Astrocyte (in vitro differentiated cells and primary cell): Measurements from ENCODE around the gene FLYWCH1. TPM values are rescaled to one million over a fixed set of nuclear protein-coding genes. Genes with fewer than 3 reads are reported as not detected.

Source experiments
- DNase-seq: peaks from one replicate; pipeline ENCODE4 v3.0.0-alpha.2; 2010; ENCODE audit warnings: low read depth
- FAIRE-seq: peaks from 2 replicates; lab custom pipeline; 2011; peaks lifted over from hg19 to GRCh38; lab: Jason Lieb, UNC
- H2AFZ ChIP-seq: 2 replicates; pipeline ENCODE4 v1.6.0; 2012; ENCODE audit warnings: low read depth, low read length, inconsistent platforms
- H3K27ac ChIP-seq: 2 replicates; pipeline ENCODE4 v1.5.1; 2011; ENCODE audit warnings: low read depth, low read length, inconsistent platforms
- H3K27me3 ChIP-seq: 2 replicates; pipeline ENCODE4 v1.6.0; 2011; ENCODE audit warnings: low read length, inconsistent platforms; ENCODE audit not compliant: insufficient read depth
- H3K36me3 ChIP-seq: 2 replicates; pipeline ENCODE4 v1.5.1; 2011; ENCODE audit warnings: low read length, inconsistent platforms; ENCODE audit not compliant: insufficient read depth
- H3K4me1 ChIP-seq: 2 replicates; pipeline ENCODE4 v1.5.1; 2011; ENCODE audit warnings: low read length, inconsistent platforms; ENCODE audit not compliant: insufficient read depth
- H3K4me2 ChIP-seq: 2 replicates; pipeline ENCODE4 v1.6.0; 2012; ENCODE audit warnings: low read length, inconsistent platforms
- H3K4me3 ChIP-seq: 2 replicates; pipeline ENCODE4 v1.5.1; 2011; ENCODE audit warnings: low read depth, mild to moderate bottlenecking, low read length, inconsistent platforms; ENCODE audit not compliant: insufficient read depth
- H3K79me2 ChIP-seq: 2 replicates; pipeline ENCODE4 v1.6.0; 2012; ENCODE audit warnings: mild to moderate bottlenecking, low read length, inconsistent platforms; ENCODE audit not compliant: insufficient read depth
- H3K9ac ChIP-seq: 2 replicates; pipeline ENCODE4 v1.6.0; 2012; ENCODE audit warnings: mild to moderate bottlenecking, low read length, inconsistent platforms
- H3K9me3 ChIP-seq: 2 replicates; pipeline ENCODE4 v1.5.1; 2012; ENCODE audit warnings: low read depth, mild to moderate bottlenecking, low read length, inconsistent platforms; ENCODE audit not compliant: insufficient read depth
- H4K20me1 ChIP-seq: 2 replicates; pipeline ENCODE4 v1.6.0; 2012; ENCODE audit warnings: low read length, inconsistent platforms; ENCODE audit not compliant: insufficient read depth
- H3K27ac Mint-ChIP-seq: one replicate; pipeline ENCODE4 v1.8.0; 2021; ENCODE audit warnings: mild to moderate bottlenecking, mixed read lengths; ENCODE audit not compliant: unreplicated experiment
- H3K27me3 Mint-ChIP-seq: one replicate; pipeline ENCODE4 v1.8.0; 2021; ENCODE audit warnings: low read depth, mixed read lengths; ENCODE audit not compliant: unreplicated experiment
- H3K36me3 Mint-ChIP-seq: one replicate; pipeline ENCODE4 v1.8.0; 2021; ENCODE audit warnings: low read depth, mixed read lengths; ENCODE audit not compliant: unreplicated experiment
- H3K4me1 Mint-ChIP-seq: one replicate; pipeline ENCODE4 v1.8.0; 2021; ENCODE audit warnings: low read depth, mixed read lengths; ENCODE audit not compliant: unreplicated experiment
- H3K4me3 Mint-ChIP-seq: one replicate; pipeline ENCODE4 v1.8.0; 2021; ENCODE audit warnings: mild to moderate bottlenecking, moderate library complexity, mixed read lengths; ENCODE audit not compliant: unreplicated experiment
- H3K9me3 Mint-ChIP-seq: one replicate; pipeline ENCODE4 v1.8.0; 2021; ENCODE audit warnings: mild to moderate bottlenecking, mixed read lengths; ENCODE audit not compliant: unreplicated experiment
- EZH2 ChIP-seq: IDR thresholded peaks from 2 replicates; pipeline ENCODE4 v1.6.1; 2012; ENCODE audit warnings: mild to moderate bottlenecking, low read length, inconsistent platforms; ENCODE audit not compliant: insufficient read depth
- total RNA-seq: library from RNA; stranded (reverse); gene quantifications from 2 replicates; pipeline ENCODE4 v1.2.1, GENCODE V29; 2021
- TF ChIP-seq, protein P1 (sequence below): IDR thresholded peaks from 2 replicates; pipeline ENCODE4 v1.5.1; 2011; ENCODE audit warnings: low read depth, mild to moderate bottlenecking, inconsistent platforms, low read length, moderate library complexity; ENCODE audit not compliant: insufficient read depth

FLYWCH1 gene
- total RNA-seq, 1 donor from 2014 or later, result 58.9 TPM

- Histone ChIP-seq H3K36me3 (no peaks in the 10 kb centered on the region), H3K79me2 (peaks cover 5% of the 10 kb centered on the region), H2AFZ (no peak overlapping the region), H4K20me1 (peaks cover 12% of the 10 kb centered on the region), H3K27me3 (no peaks in the 10 kb centered on the region), H3K9me3 (no peaks in the 10 kb centered on the region), H3K4me3 (no peak overlapping the region), H3K9ac (no peak overlapping the region), H3K27ac (no peak overlapping the region), H3K4me2 (no peak overlapping the region), H3K4me1 (peaks cover 13% of the 10 kb centered on the region)
- FAIRE-seq (no peak), DNase-seq (no peak)
- Mint-ChIP-seq H3K4me1 (peaks cover 16% of the 10 kb centered on the region), H3K4me3 (no peak overlapping the region), H3K27me3 (no peaks in the 10 kb centered on the region), H3K27ac (peak overlapping the region; percentile 91), H3K9me3 (no peaks in the 10 kb centered on the region), H3K36me3 (peaks cover 9% of the 10 kb centered on the region)
- TF ChIP-seq, protein P1, sequence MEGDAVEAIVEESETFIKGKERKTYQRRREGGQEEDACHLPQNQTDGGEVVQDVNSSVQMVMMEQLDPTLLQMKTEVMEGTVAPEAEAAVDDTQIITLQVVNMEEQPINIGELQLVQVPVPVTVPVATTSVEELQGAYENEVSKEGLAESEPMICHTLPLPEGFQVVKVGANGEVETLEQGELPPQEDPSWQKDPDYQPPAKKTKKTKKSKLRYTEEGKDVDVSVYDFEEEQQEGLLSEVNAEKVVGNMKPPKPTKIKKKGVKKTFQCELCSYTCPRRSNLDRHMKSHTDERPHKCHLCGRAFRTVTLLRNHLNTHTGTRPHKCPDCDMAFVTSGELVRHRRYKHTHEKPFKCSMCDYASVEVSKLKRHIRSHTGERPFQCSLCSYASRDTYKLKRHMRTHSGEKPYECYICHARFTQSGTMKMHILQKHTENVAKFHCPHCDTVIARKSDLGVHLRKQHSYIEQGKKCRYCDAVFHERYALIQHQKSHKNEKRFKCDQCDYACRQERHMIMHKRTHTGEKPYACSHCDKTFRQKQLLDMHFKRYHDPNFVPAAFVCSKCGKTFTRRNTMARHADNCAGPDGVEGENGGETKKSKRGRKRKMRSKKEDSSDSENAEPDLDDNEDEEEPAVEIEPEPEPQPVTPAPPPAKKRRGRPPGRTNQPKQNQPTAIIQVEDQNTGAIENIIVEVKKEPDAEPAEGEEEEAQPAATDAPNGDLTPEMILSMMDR, result no peak
- no peak for TF ChIP-seq EZH2
These were observed 15.2 kb upstream of the FLYWCH1 start for GRCh38 chr16:2896480-2897010.

DNA sequence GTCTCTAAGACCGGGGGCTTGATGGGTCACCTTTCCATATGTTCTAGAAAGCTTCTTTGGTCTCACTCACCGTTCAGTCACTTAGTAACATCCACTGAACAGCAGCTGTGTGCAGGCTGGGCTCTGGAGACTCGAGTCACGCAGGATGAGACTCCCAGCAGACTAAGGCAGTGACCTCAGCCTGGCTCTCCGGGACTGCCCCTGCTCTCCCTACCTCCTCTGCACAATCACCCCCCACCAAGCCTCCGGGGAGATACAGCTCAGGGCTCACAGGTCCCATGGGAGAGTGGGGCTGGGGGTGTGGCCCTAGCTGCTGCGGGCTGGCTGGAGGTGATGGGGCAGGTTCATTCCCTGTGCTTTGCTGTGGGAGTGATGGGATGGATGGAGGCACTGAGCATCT is 14.6 kb upstream of the FLYWCH1 start:
- Histone ChIP-seq H3K4me3 (no peak overlapping the region), H3K9ac (no peak overlapping the region), H3K27me3 (no peaks in the 10 kb centered on the region), H3K4me1 (peaks cover 13% of the 10 kb centered on the region), H3K79me2 (peaks cover 5% of the 10 kb centered on the region), H3K4me2 (no peak overlapping the region), H3K9me3 (no peaks in the 10 kb centered on the region), H2AFZ (no peak overlapping the region), H3K36me3 (no peaks in the 10 kb centered on the region), H3K27ac (no peak overlapping the region), H4K20me1 (peaks cover 12% of the 10 kb centered on the region)
- Mint-ChIP-seq H3K27ac (peak overlapping the region; percentile 91), H3K4me1 (peaks cover 16% of the 10 kb centered on the region), H3K9me3 (no peaks in the 10 kb centered on the region), H3K27me3 (no peaks in the 10 kb centered on the region), H3K36me3 (peaks cover 9% of the 10 kb centered on the region), H3K4me3 (no peak overlapping the region)
- FAIRE-seq, result no peak
- TF ChIP-seq EZH2, result no peak
- TF ChIP-seq, protein P1, result no peak
- no peak for DNase-seq

GRCh38 chr16:2898831-2899563 is 12.7 kb upstream of the FLYWCH1 start:
- Histone ChIP-seq H3K79me2 (peaks cover 4% of the 10 kb centered on the region), H4K20me1 (peaks cover 12% of the 10 kb centered on the region), H3K4me3 (no peak overlapping the region), H2AFZ (no peak overlapping the region), H3K9ac (no peak overlapping the region), H3K4me2 (no peak overlapping the region), H3K27ac (no peak overlapping the region), H3K27me3 (no peaks in the 10 kb centered on the region), H3K36me3 (no peaks in the 10 kb centered on the region), H3K9me3 (no peaks in the 10 kb centered on the region), H3K4me1 (peaks cover 17% of the 10 kb centered on the region)
- Mint-ChIP-seq H3K36me3 (peaks cover 8% of the 10 kb centered on the region), H3K4me1 (peaks cover 19% of the 10 kb centered on the region), H3K27me3 (no peaks in the 10 kb centered on the region), H3K4me3 (no peak overlapping the region), H3K9me3 (no peaks in the 10 kb centered on the region), H3K27ac (no peak overlapping the region)
- no peak for FAIRE-seq
- TF ChIP-seq EZH2, result no peak
- TF ChIP-seq, protein P1, result no peak
- no peak for DNase-seq
